ENCODE data around the gene DCTD. TPM values are rescaled to one million over a fixed set of nuclear protein-coding genes. Genes with fewer than 3 reads are reported as not detected.

The DCTD gene
- total RNA-seq, 1 experiment from 2014 or later: 72.7 TPM

DNA sequence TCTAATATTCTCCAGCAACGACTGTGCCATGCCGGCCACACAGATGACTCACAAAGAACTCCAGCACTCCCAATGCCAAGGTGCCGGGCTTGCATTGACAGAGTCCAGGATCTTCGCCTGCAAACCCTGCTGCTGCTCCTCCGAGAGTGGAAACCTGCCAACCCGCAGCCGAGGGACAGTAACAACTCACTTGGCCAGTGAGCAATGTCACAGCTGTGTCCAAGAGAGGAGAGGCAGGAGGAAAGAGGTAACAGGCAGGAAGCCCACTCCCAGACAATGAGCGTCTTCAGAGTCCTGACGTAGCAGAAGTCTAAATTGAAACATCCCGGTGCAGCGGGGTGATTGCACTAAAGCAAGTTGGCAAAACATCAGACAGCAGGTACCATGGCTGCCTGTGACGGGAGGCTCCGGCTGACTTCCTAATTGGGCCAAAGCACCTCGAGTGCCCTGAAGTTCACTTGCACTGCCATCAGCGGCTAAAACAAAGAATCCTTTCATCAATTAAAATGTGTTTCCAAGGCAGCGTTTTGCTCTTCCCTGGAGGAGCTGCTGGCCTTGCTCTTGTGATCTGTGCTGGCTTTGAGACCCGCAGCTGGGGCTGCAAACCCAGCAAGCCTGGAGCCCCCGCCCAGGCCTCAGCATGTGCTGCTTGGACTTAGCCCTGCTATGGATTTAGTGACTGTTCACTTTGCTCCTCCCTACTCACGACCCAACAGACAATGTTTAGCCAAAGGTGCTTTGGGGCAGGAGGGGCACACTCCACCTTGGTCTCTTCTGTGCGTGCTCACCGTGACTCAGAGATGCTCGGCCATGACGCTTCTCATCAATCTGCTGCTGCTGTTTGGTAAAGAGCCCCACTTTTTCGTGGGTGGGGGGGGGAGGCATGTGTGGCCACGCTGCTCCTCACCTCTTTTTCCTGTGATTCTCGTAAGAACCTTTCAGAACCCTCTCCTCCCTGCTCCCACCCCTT, 36.5 kb downstream of the DCTD start:
- Histone ChIP-seq H3K27me3 (replicated peaks; ENCODE audit: insufficient read depth, low read depth, low read length, poor library complexity) (no peaks in the 10 kb centered on the region), H3K4me3 (ENCODE audit: low read depth, low read length, poor library complexity, severe bottlenecking) (no peak overlapping the region), H3K36me3 (ENCODE audit: insufficient read depth, low read length, poor library complexity, severe bottlenecking) (peaks cover 17% of the 10 kb centered on the region), H3K27ac (ENCODE audit: low read depth, low read length, poor library complexity, severe bottlenecking) (no peak overlapping the region), H3K9me3 (ENCODE audit: low read depth, low read length, poor library complexity, severe bottlenecking) (peaks cover 22% of the 10 kb centered on the region), H3K4me1 (ENCODE audit: insufficient read depth, low read length, poor library complexity, severe bottlenecking) (peaks cover 12% of the 10 kb centered on the region)
- BruUV-seq (replicated peaks): no TSS peak
- ChIA-PET CTCF (no interaction called here), POLR2A (ENCODE audit: low non-redundant PET) (no interaction called here)
- intact Hi-C loops (cut with micrococcal nuclease; ENCODE audit: unreplicated experiment): no loop called here
- TF ChIP-seq EZH2 (IDR thresholded peaks at IDR 0.05; ENCODE audit: borderline replicate concordance, low read depth, low read length, poor library complexity, severe bottlenecking): no peak
- TF ChIP-seq, protein P1, sequence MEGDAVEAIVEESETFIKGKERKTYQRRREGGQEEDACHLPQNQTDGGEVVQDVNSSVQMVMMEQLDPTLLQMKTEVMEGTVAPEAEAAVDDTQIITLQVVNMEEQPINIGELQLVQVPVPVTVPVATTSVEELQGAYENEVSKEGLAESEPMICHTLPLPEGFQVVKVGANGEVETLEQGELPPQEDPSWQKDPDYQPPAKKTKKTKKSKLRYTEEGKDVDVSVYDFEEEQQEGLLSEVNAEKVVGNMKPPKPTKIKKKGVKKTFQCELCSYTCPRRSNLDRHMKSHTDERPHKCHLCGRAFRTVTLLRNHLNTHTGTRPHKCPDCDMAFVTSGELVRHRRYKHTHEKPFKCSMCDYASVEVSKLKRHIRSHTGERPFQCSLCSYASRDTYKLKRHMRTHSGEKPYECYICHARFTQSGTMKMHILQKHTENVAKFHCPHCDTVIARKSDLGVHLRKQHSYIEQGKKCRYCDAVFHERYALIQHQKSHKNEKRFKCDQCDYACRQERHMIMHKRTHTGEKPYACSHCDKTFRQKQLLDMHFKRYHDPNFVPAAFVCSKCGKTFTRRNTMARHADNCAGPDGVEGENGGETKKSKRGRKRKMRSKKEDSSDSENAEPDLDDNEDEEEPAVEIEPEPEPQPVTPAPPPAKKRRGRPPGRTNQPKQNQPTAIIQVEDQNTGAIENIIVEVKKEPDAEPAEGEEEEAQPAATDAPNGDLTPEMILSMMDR (conservative IDR thresholded peaks at IDR 0.05; ENCODE audit: low read depth, low read length): no peak
- no peak for DNase-seq (ENCODE audit: low spot score)

DNA sequence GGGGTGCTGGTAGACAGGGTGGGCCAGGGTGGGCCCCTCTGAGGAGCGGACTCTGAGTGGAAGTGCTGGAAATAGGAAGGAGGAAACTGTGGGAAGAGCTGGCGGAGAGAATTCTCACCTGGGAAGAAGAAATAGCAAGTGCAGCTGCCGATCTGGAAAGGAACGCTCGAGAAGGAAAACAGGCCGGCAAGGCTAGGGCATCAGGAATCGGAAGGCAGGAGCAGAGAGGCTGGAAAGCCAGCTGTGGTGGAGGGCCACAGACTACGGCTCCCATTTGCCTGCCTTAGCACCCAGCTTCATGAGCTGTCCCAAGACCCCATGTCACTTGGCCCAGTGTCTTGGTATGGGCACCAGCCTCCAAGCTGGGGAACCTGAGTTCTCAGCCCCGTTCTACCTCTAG, 37.3 kb downstream of the DCTD start:
- no peak overlapping the region for H3K4me3 ChIP-seq (ENCODE audit: low read depth, low read length, poor library complexity, severe bottlenecking)
- DNase-seq (ENCODE audit: low spot score): no peak
- H3K9me3 ChIP-seq (ENCODE audit: low read depth, low read length, poor library complexity, severe bottlenecking): peaks cover 18% of the 10 kb centered on the region
- intact Hi-C loops (cut with micrococcal nuclease; ENCODE audit: unreplicated experiment): no loop called here
- no TSS peak for BruUV-seq (replicated peaks)
- peaks cover 19% of the 10 kb centered on the region for H3K4me1 ChIP-seq (ENCODE audit: insufficient read depth, low read length, poor library complexity, severe bottlenecking)
- no peak overlapping the region for H3K27ac ChIP-seq (ENCODE audit: low read depth, low read length, poor library complexity, severe bottlenecking)
- peaks cover 16% of the 10 kb centered on the region for H3K36me3 ChIP-seq (ENCODE audit: insufficient read depth, low read length, poor library complexity, severe bottlenecking)
- TF ChIP-seq, protein P1 (conservative IDR thresholded peaks at IDR 0.05; ENCODE audit: low read depth, low read length): no peak
- no peak for TF ChIP-seq EZH2 (IDR thresholded peaks at IDR 0.05; ENCODE audit: borderline replicate concordance, low read depth, low read length, poor library complexity, severe bottlenecking)
- ChIA-PET CTCF (no interaction called here), POLR2A (ENCODE audit: low non-redundant PET) (no interaction called here)
- H3K27me3 ChIP-seq (replicated peaks; ENCODE audit: insufficient read depth, low read depth, low read length, poor library complexity): no peaks in the 10 kb centered on the region

DNA sequence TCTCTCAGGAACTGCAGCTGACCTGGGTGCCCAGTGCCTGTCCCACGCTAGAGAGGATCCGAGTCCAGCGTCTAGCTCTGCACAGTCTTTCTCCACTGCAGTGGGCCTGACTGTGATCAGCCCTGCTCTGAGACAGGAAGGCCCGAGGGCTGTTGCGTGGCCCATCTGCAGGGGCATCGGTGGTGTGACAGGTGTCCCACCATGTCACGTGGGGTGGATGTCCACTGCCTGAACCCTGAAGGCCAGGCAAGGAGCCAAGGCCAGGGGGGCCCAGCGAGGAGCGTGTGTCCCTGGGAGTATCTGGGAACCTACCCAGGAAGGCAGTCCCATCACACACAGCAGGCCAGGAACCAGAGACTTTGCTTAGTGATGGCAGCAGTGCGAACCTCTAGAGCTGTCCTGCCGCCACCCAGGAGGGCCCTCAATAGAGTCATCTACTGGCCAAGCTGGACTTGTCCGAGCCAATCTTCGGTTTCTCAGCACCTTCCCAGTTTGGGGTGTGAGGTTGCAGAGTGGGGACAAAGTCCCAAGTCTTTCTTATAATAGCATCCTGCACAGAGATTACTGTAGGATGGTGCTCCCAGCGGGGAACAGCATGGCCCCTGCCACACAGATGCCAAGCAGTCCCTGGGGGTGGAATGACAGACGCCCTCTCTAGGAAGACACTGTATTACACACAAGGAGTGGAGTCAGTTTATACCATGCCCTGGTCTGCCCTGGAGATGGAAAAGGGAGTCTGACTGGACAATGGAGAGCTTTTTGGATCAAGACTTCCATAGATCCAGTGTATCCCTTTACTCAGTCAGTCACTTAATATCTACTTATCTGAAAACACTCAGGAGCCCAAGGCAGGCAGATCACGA, 38.3 kb downstream of the DCTD start:
- DNase-seq (ENCODE audit: low spot score): no peak
- Histone ChIP-seq H3K36me3 (ENCODE audit: insufficient read depth, low read length, poor library complexity, severe bottlenecking) (peaks cover 8% of the 10 kb centered on the region), H3K27ac (ENCODE audit: low read depth, low read length, poor library complexity, severe bottlenecking) (no peak overlapping the region), H3K9me3 (ENCODE audit: low read depth, low read length, poor library complexity, severe bottlenecking) (peaks cover 9% of the 10 kb centered on the region), H3K27me3 (replicated peaks; ENCODE audit: insufficient read depth, low read depth, low read length, poor library complexity) (no peaks in the 10 kb centered on the region), H3K4me1 (ENCODE audit: insufficient read depth, low read length, poor library complexity, severe bottlenecking) (peaks cover 29% of the 10 kb centered on the region), H3K4me3 (ENCODE audit: low read depth, low read length, poor library complexity, severe bottlenecking) (no peak overlapping the region)
- CTCF ChIA-PET: no interaction called here
- no TSS peak for BruUV-seq (replicated peaks)
- intact Hi-C loops (cut with micrococcal nuclease; ENCODE audit: unreplicated experiment): no loop called here
- TF ChIP-seq EZH2 (IDR thresholded peaks at IDR 0.05; ENCODE audit: borderline replicate concordance, low read depth, low read length, poor library complexity, severe bottlenecking): no peak
- TF ChIP-seq, protein P1 (conservative IDR thresholded peaks at IDR 0.05; ENCODE audit: low read depth, low read length): 0 out of 2 replicates have a peak, but pooled peaks have one; percentile 11
- POLR2A ChIA-PET (ENCODE audit: low non-redundant PET): no interaction called here
